DMS79 treated with DMSO at 0.1 percent for 48 hours (cell line): ENCODE results near the gene OR14I1.
"Not testable (repeated sequence)": the region's sequence is repeated elsewhere in the genome, so short reads cannot be mapped to it uniquely, and the experiment has no call there.

ENCODE experiments used
- DNase-seq: peaks from one replicate; lab custom pipeline; 2025; lab: John Stamatoyannopoulos, UW

OR14I1 gene

DNA sequence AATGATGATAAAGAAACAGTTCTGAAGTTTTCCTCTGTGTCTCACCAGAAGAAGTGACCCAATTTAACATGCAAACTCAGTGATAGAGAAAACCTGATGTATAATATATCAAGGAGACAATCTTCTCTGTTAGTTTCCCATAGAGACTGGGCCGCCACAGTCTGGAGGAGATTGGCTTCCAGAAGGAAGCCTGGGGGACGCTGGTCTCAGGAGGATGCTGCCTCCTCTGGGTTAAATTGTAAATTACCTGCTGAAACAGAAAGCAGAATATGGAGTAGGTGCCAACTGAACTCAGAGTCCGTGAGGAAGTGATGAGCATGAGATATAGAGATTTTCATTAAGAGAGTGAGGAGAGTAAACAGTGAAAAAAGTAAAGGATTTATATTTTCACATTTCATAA is 15.8 kb downstream of the OR14I1 start:
- DNase-seq = no peak

DNA sequence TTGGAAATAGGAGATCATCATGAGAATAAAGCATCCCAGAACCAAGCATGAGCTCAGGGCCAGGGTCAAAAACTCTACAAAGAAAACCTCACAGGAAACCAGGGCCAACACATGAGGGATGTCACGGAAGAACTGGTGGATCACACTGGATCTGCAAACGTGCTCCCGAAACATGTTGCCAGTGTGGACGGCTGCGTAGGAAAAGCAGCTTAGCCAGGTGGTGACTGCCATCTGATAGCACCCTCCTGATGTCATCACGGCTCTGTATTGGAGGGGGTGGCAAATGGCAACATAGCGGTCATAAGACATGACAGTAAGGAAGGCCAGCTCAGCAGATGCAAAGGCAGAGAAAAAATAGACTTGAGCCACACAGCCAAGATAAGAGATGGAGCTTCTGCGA is 20.9 kb downstream of the OR14I1 start:
- no peak for DNase-seq

DNA sequence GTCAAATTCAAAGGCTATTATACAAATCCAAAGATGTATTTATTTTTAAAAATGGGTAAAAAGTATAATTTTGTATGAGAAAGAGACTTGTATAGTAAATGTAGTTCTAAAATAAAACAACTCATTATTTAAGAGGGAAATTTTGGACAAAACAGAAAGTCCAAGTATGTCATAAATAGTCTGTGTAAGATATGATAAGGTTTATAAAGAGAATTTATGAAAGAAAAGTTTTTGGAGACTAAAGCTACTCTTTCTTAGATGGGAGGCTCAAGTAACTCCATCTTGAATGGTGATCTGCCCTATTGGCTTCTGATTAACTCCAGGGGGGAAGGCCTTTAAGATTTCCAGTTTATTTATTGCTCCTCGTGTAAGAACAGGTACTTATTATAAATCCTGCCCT is 32.6 kb downstream of the OR14I1 start:
- no peak for DNase-seq

DNA sequence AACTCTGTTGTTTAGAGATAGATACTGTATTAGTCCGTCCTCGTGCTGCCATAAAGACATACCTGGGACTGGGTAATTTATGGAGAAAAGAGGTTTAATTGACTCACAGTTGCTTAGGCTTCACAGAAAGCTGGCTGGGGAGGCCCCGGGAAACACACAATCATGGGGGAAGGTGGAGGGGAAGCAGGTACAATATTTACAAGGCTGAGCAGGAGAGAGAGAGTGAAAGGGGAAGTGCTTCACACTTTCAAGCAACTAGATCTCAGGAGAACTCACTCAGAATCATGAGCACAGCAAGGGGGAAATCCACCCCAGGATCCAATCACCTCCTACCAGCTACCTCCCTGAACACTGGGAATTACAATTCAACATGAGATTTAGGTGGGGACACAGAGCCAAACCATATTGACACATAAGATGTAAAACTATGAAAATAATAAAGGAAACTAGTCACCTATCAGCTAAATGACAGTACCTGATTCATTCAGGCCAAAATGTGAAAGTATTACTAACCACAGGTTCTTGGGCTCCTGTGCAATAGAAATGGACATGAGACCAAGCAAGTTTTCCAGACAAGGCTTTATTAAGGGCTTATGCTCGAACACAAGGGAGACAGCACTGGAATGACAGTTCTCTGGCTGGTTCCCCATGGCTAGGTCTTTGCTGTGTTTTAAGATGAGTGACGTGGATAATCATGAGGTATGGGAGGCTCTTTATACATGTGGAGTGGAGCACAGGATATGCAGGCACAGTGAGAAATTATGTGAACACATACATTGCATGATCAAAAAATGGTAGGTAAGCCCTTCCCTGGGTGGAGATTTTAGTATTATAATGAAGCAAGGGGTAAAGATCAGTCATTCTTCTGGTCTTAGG is 38.9 kb downstream of the OR14I1 start:
- DNase-seq = not testable (repeated sequence)

DNA sequence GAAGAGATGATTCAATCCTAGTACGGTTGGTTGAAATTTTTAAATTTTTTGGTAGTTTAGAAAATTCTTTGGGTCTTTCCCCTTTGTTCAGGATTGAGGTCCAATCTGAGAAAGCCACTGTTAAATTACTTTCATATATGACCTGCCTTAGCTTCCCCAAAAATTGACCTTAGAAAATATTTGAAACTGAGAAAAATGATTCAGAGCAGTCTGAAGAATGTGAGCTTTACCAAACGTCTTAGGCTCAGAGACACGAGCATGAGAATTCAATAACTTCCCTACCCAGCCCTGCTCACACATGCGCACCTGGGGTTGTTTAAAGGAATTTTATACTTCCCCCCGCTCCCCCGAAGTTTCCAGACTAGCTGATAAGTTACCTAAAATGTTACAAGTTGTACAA is 45.8 kb downstream of the OR14I1 start:
- DNase-seq = not testable (repeated sequence)

DNA sequence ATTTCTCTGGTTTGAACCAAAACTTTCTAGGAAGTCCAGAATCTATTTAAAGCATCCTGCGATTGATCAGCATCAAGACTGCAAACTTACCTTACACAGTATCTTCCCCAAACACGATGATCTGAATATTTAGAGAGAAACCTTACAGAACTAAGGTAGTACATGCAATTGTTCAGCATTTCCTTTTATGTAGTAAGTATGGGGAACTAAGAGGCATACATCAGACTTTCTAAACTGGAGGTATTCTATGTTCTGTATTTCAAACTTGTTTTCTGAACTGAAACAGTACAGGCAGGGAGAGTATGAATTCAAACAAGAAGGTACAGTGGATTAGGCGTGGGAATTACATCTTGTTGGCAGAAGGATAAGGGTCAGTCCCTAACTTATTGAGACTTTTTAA is 47.2 kb downstream of the OR14I1 start, which contains the start of gene OR2T27:
OR2T27 (minus strand) TSS at position 175 of the 400 bp plus-strand sequence. CDS start 4,644 bp downstream, outside the sequence.
- DNase-seq = not testable (repeated sequence)
